ENCODE results near the gene YJEFN3. TPM values are rescaled to one million over a fixed set of nuclear protein-coding genes. Genes with fewer than 3 reads are reported as not detected.

YJEFN3 gene
- total RNA-seq, 2 donors from 2014 or later, result 2.6 to 11.2 TPM

GRCh38 chr19:19584356-19584755, 55.6 kb downstream of the YJEFN3 start:
- Histone ChIP-seq H3K4me1 (no peaks in the 10 kb centered on the region), H3K4me3 (no peak overlapping the region), H3K27me3 (no peaks in the 10 kb centered on the region), H3K27ac (no peak overlapping the region), H3K36me3 (replicated peaks in 1 of 2; ENCODE audit: insufficient read depth in 1 of 2, low read depth in 2 of 2) (no peaks in the 10 kb centered on the region), H3K9me3 (no peaks in the 10 kb centered on the region)
- intact Hi-C loops (cut with DNase I), result no loop called here
- DNase-seq, result no peak
- TF ChIP-seq CTCF (IDR thresholded peaks at IDR 0.05) (no peak), POLR2A (IDR thresholded peaks at IDR 0.05) (no peak)
- WGBS, 2 donors, result 60 to 78% methylated on average over 6 of the region's 6 CpGs
- ATAC-seq, result no peak

Other genes starting within 250 kb of the YJEFN3 start
- 10 to 100 TPM; 13.5 to 16.3 TPM for gene SUGP1, start 208.4 kb upstream of the YJEFN3 start, total RNA-seq
- gene MAU2, start 208.1 kb upstream of the YJEFN3 start, total RNA-seq, result 10 to 100 TPM; 38.9 to 57.4 TPM
- 10 to 100 TPM; 30.0 to 35.8 TPM for gene GATAD2A, start 123.2 kb upstream of the YJEFN3 start, total RNA-seq
- 1 to 10 TPM; 2.1 to 2.6 TPM for gene TSSK6, start 13.4 kb upstream of the YJEFN3 start, total RNA-seq
- gene NDUFA13, start 12.7 kb upstream of the YJEFN3 start, total RNA-seq, result 10 to 100 TPM; 32.0 to 38.4 TPM
- under 1 TPM in 1 of 2 donors, not detected in 1; 0.66 TPM for gene CILP2, start 9.4 kb downstream of the YJEFN3 start, total RNA-seq
- gene PBX4, start 89.8 kb downstream of the YJEFN3 start, total RNA-seq, result 1 to 10 TPM; 1.6 to 8.2 TPM
- gene LPAR2, start 99.3 kb downstream of the YJEFN3 start, total RNA-seq, result 10 to 100 TPM; 14.3 to 20.8 TPM
- gene GMIP, start 114.7 kb downstream of the YJEFN3 start, total RNA-seq, result 10 to 100 TPM in 1 of 2 donors, 1 to 10 TPM in 1; 3.6 to 20.1 TPM
- 100 to 1,000 TPM in 1 of 2 donors, 10 to 100 TPM in 1; 38.7 to 570 TPM for gene ATP13A1, start 134.8 kb downstream of the YJEFN3 start, total RNA-seq
- 1 to 10 TPM; 5.3 to 6.7 TPM for gene ZNF101, start 139.9 kb downstream of the YJEFN3 start, total RNA-seq
- gene ZNF14, start 204.2 kb downstream of the YJEFN3 start, total RNA-seq, result 1 to 10 TPM; 5.3 to 6.7 TPM

Measured in body of pancreas (tissue), 4 donors.